Erythroblast (primary cell): ENCODE measurements around the gene REELD1.

Source experiments
- GATA1 ChIP-seq: IDR thresholded peaks from 2 replicates; pipeline ENCODE4 v1.6.1; 2011; ENCODE audit warnings: low read depth, mild to moderate bottlenecking, control low read depth, low read length, moderate library complexity
- POLR2A ChIP-seq: IDR thresholded peaks from 2 replicates; pipeline ENCODE4 v1.6.1; 2011; ENCODE audit warnings: mild to moderate bottlenecking, low read length

DNA sequence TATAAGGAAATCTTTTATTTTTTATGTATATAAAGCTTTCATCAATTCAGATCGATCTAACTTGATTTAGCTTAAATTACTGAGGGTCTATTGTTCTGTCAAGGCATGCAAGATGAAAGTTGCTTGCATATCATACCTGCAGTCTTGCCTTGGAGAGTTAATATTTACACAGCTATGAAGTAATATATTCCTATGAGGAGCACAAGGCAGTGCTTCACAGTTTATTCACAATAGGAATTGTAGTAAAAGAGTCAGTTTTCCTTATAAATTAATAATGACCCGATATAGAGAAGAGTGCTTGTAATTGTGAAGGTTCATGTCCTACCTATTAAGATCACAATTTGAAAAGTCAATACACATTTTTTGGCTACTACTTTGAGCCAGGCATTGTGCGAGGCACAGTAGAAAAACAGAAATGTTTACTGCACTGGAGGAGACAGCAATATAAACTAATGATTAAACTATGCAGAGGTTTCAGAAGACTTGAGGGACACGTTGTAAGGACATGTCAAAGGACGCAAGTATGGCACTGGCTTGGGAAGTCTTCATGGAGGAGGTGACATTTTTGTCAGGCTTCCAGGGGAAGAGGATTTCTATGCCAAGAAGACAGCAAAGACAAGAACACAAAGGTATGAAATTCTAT lies 38.8 kb downstream of the REELD1 start:
- TF ChIP-seq POLR2A (no peak), GATA1 (no peak)
